Mononuclear cell (primary cell): ENCODE measurements around the gene C8G. TPM values are rescaled to one million over a fixed set of nuclear protein-coding genes. Genes with fewer than 3 reads are reported as not detected.

Experiments
- H3K27me3 ChIP-seq: 2 replicates; pipeline ENCODE4 v1.6.0; 2011; ENCODE audit warnings: low read length, control low read depth; ENCODE audit not compliant: insufficient read depth
- H3K4me1 ChIP-seq: 2 replicates; pipeline ENCODE4 v1.5.1; 2011; ENCODE audit warnings: mild to moderate bottlenecking, low read length, control low read depth; ENCODE audit not compliant: insufficient read depth
- H3K4me3 ChIP-seq: 2 replicates; pipeline ENCODE4 v1.5.1; 2011; ENCODE audit warnings: mild to moderate bottlenecking, low read length, moderate library complexity
- H3K9me3 ChIP-seq: 2 replicates; pipeline ENCODE4 v1.5.1; 2011; ENCODE audit warnings: low read depth, mild to moderate bottlenecking, control low read depth, low read length
- total RNA-seq: library from RNA; depleted of rRNA; stranded (reverse); fragments of >200 nt; gene quantifications from one replicate; pipeline ENCODE4 v1.2.3, GENCODE V29; 2012

Gene C8G
- total RNA-seq, 1 donor: not detected

GRCh38 chr9:136927343-136928271 is 17.4 kb upstream of the C8G start:
- no peaks in the 10 kb centered on the region for H3K9me3 ChIP-seq
- no peaks in the 10 kb centered on the region for H3K4me1 ChIP-seq
- H3K4me3 ChIP-seq: no peak overlapping the region
- H3K27me3 ChIP-seq: no peaks in the 10 kb centered on the region

- Histone ChIP-seq H3K9me3 (no peaks in the 10 kb centered on the region), H3K4me1 (no peaks in the 10 kb centered on the region), H3K4me3 (no peak overlapping the region), H3K27me3 (no peaks in the 10 kb centered on the region)
Measured at GRCh38 chr9:136928591-136928990, 16.5 kb upstream of the C8G start.

- no peak overlapping the region for H3K4me3 ChIP-seq
- H3K4me1 ChIP-seq: no peaks in the 10 kb centered on the region
- no peaks in the 10 kb centered on the region for H3K27me3 ChIP-seq
- H3K9me3 ChIP-seq: no peaks in the 10 kb centered on the region
Measured at GRCh38 chr9:136930014-136930413, 15.0 kb upstream of the C8G start.

- H3K4me3 ChIP-seq: no peak overlapping the region
- H3K9me3 ChIP-seq: no peaks in the 10 kb centered on the region
Measured at GRCh38 chr9:136931611-136932130, 13.4 kb upstream of the C8G start.

GRCh38 chr9:136934277-136934676 is 10.8 kb upstream of the C8G start:
- no peaks in the 10 kb centered on the region for H3K4me1 ChIP-seq
- H3K27me3 ChIP-seq: no peaks in the 10 kb centered on the region

More at GRCh38 chr9:136931611-136932130, 13.4 kb upstream of the C8G start:
- no peaks in the 10 kb centered on the region for H3K27me3 ChIP-seq
- no peaks in the 10 kb centered on the region for H3K4me1 ChIP-seq

GRCh38 chr9:136935651-136936050 is 9.4 kb upstream of the C8G start:
- H3K9me3 ChIP-seq: no peaks in the 10 kb centered on the region
- no peaks in the 10 kb centered on the region for H3K4me1 ChIP-seq
- H3K27me3 ChIP-seq: no peaks in the 10 kb centered on the region
- no peak overlapping the region for H3K4me3 ChIP-seq

More at GRCh38 chr9:136934277-136934676, 10.8 kb upstream of the C8G start:
- Histone ChIP-seq H3K9me3 (no peaks in the 10 kb centered on the region), H3K4me3 (no peak overlapping the region)

GRCh38 chr9:136936645-136937170 is 8.3 kb upstream of the C8G start:
- Histone ChIP-seq H3K4me1 (no peaks in the 10 kb centered on the region), H3K27me3 (no peaks in the 10 kb centered on the region)

GRCh38 chr9:136937186-136938001 is 7.6 kb upstream of the C8G start:
- Histone ChIP-seq H3K9me3 (no peaks in the 10 kb centered on the region), H3K4me1 (no peaks in the 10 kb centered on the region), H3K4me3 (no peak overlapping the region), H3K27me3 (no peaks in the 10 kb centered on the region)

More at GRCh38 chr9:136936645-136937170, 8.3 kb upstream of the C8G start:
- Histone ChIP-seq H3K4me3 (no peak overlapping the region), H3K9me3 (no peaks in the 10 kb centered on the region)

GRCh38 chr9:136939431-136939995 is 5.5 kb upstream of the C8G start:
- Histone ChIP-seq H3K4me1 (peaks cover 9% of the 10 kb centered on the region), H3K27me3 (no peaks in the 10 kb centered on the region), H3K4me3 (no peak overlapping the region), H3K9me3 (no peaks in the 10 kb centered on the region)

GRCh38 chr9:136939996-136940525 is 5.0 kb upstream of the C8G start:
- no peaks in the 10 kb centered on the region for H3K27me3 ChIP-seq
- no peaks in the 10 kb centered on the region for H3K9me3 ChIP-seq
- H3K4me3 ChIP-seq: no peak overlapping the region
- peaks cover 13% of the 10 kb centered on the region for H3K4me1 ChIP-seq

GRCh38 chr9:136940526-136941230 is 4.4 kb upstream of the C8G start:
- peaks cover 15% of the 10 kb centered on the region for H3K4me1 ChIP-seq
- H3K27me3 ChIP-seq: no peaks in the 10 kb centered on the region
- no peaks in the 10 kb centered on the region for H3K9me3 ChIP-seq
- H3K4me3 ChIP-seq: no peak overlapping the region

GRCh38 chr9:136941231-136942111 is 3.6 kb upstream of the C8G start:
- Histone ChIP-seq H3K27me3 (no peaks in the 10 kb centered on the region), H3K4me1 (peaks cover 15% of the 10 kb centered on the region), H3K9me3 (no peaks in the 10 kb centered on the region), H3K4me3 (no peak overlapping the region)

- H3K27me3 ChIP-seq: no peaks in the 10 kb centered on the region
- H3K9me3 ChIP-seq: no peaks in the 10 kb centered on the region
- H3K4me1 ChIP-seq: peaks cover 15% of the 10 kb centered on the region
- no peak overlapping the region for H3K4me3 ChIP-seq
Measured at GRCh38 chr9:136942112-136942880, 2.7 kb upstream of the C8G start.
